Renal cortical epithelial cell (primary cell): ENCODE results near the gene IGF2R. TPM values are rescaled to one million over a fixed set of nuclear protein-coding genes. Genes with fewer than 3 reads are reported as not detected.
"Not testable (repeated sequence)": the region's sequence is repeated elsewhere in the genome, so short reads cannot be mapped to it uniquely, and the experiment has no call there.

Experiments used
- DNase-seq: peaks from one replicate; pipeline ENCODE4 v3.0.0-alpha.2; 2011; ENCODE audit warnings: low read depth
- total RNA-seq: library from RNA; depleted of rRNA; stranded (reverse); fragments of >200 nt; gene quantifications from 2 replicates; pipeline ENCODE4 v1.2.3, GENCODE V29; 2014

IGF2R gene
- total RNA-seq, 1 donor from 2014 or later = 267 TPM

GRCh38 chr6:160137989-160138835 is 169.3 kb downstream of the IGF2R start:
- peak; percentile 63 for DNase-seq

DNA sequence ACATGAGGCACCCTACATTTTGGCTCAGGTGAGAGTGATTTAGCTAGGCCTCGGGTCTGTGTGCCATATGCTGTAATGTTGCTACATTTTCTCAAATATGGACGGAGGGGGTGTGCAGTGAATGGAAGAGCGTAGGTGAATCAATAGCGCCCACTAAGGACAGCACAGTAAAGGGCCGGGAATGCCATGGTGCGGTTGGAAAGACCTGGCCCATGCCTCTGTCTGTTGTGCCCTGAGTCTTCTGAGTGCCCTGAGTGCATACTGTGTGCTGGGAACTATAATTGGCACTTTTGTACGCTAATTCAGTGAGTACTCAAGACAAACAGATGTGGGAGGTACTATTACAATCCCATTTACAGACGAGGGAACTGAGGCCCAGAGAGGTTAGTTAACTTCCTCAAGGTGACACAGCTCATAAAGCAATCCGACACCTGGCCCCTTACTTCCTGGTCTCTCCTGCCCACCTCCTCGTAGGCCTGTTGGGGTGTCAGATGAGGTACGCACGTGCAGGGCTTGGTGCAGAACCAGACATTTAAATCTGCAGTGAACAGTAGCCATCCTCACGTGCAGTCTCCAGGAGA is 170.0 kb downstream of the IGF2R start:
- DNase-seq = no peak

DNA sequence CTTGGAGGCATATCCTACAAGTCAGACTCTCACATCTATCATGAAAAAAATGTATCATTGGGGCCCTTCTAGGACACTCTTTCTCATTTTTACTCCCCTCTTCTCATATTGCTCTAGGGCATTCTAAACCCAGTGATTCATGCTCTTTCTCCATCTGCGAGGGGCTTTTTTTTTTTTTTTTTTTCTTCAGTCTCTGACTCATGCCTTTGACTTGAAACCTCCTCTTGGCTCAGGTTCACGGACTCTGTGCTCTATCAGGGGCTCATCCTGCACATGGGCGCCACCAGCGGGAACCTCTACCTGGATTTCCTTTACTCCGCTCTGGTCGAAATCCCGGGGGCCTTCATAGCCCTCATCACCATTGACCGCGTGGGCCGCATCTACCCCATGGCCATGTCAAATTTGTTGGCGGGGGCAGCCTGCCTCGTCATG is 170.6 kb downstream of the IGF2R start:
- peak; percentile 89 for DNase-seq

DNA sequence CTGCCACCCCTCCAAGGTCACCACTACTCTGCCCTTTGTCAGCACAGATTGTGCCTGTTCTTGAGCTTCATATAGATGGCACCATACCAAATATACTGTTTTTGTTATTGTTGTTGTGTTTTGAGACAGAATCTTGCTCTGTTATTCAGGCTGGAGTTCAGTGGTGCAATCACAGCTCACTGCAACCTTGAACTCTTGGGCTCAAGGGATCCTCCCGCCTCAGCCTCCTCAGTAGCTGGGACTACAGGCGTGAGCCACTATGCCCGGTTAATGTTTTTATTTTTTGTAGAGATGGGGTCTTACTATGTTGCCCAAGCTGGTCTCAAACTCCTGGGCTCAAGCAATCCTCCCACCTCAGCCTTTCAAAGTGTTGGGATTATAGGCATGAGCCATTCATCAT is 171.6 kb downstream of the IGF2R start:
- DNase-seq = not testable (repeated sequence)

- DNase-seq = peak; percentile 69
Observed at GRCh38 chr6:160141001-160141726, 172.3 kb downstream of the IGF2R start.

DNA sequence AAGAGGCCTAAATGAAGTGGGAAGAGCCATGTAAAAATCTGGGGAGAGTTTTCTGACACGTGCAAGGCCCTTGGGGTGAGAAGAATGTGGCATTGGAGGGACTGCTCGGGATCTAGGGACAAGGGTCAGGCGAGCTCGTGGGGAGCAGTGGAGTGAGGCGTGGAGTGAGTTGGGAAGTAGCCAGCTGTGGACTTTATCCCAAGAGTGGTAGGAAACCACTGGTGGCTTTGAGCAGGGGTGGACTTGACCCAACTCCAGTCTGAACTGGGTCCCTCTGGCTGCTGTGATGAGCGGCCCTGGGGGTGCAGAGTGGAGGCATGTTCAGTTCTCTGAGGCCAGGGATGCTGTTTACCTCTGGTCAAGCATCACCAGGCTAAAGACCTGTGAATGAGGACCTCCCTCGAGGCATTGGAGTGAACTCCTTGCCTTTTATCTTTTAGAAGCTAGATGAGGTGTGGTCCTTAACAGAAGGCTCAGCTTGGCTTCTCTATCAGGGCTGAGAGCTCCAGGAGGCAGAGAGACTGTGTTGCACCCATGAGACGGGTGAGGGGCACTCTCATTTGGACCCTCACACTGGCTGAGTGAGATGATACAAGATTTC is 173.3 kb downstream of the IGF2R start:
- DNase-seq = no peak

DNA sequence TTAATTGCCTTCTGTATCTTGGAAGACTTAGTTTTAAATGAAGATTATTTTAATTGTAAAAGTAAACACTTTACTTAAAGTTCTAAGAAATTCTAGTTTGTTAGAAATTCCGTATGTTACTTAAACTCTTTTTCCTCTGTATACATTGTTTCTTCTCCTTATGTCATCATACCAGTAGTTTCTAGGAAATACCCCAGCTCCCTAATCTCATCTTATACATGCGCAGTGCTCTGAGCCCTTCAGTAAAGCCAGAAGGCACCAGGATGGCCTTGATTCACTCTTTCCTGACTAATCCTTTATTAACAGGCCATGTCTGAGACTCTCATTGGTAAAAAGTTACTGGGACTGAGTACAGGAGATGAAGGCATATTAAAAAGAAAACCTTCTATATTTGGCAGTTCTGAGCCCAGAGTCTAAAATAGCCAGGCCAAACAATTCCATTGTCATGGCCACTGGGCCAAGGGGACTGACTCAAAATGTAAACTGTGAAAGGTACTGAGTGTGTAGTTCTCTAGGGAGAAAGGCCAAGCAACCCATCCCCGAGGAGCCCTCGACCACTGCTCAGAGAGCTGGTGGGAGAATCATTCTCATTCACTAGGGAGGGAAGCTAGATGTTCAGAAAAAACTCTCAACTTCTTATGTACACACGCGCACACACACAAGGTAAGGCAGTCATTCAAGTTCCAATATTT is 177.7 kb downstream of the IGF2R start:
- no peak for DNase-seq

DNA sequence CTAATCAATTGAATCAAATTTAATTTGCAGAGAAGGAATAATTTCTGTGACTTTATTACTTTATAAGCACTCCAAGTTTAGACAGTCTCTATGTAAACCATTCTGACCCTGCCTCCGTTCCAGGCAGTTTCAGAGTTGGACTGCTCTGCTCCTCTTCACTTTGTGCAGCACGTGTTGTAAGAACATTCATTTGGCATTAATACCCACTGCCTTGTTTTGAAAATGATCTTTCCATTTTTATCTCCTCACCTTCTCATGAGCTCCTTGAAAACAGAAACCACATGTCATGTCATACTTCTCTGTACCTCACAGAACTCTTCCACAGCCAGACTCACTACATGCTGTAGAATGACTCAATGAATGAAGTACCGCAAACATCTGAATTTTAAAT is 178.3 kb downstream of the IGF2R start:
- no peak for DNase-seq

- DNase-seq = no peak
Observed at GRCh38 chr6:160154471-160154870, 185.6 kb downstream of the IGF2R start.

- DNase-seq = no peak
Observed at GRCh38 chr6:160156842-160157241, 188.0 kb downstream of the IGF2R start.

- DNase-seq = no peak
Observed at GRCh38 chr6:160160450-160160849, 191.6 kb downstream of the IGF2R start.

Other genes starting within 250 kb of the IGF2R start
- gene WTAP, start 241.6 kb upstream of the IGF2R start, total RNA-seq = 135 and 146 TPM in 2 replicates
- gene ACAT2, start 207.0 kb upstream of the IGF2R start, total RNA-seq = 17.4 and 140 TPM in 2 replicates
- 309 and 384 TPM in 2 replicates for gene TCP1, start 179.5 kb upstream of the IGF2R start, total RNA-seq
- gene MRPL18, start 178.6 kb upstream of the IGF2R start, total RNA-seq = 64.8 and 127 TPM in 2 replicates
- gene PNLDC1, start 168.8 kb upstream of the IGF2R start, total RNA-seq = not detected in 2 replicates
- not detected in 2 replicates for gene MAS1, start 78.1 kb upstream of the IGF2R start, total RNA-seq
- gene SLC22A1, start 152.7 kb downstream of the IGF2R start, total RNA-seq = 0.50 TPM in 1 of 2 replicates, not detected in the other